HepG2 (cell line): ENCODE results near the gene BAHCC1. TPM values are rescaled to one million over a fixed set of nuclear protein-coding genes. Genes with fewer than 3 reads are reported as not detected.

Experiments used
- ATAC-seq: fragments of 200-7000 bp; cut with Tn5 transposase; 3 replicates; pipeline ENCODE4 v1.9.1; 2020; ENCODE audit warnings: mild to moderate bottlenecking, moderate library complexity
- BruUV-seq: library from RNA; stranded (reverse); fragments of 400-500 nt; replicated peaks from 2 replicates; lab custom pipeline; 2021; lab: Mats Ljungman, UMichigan
- CTCF ChIA-PET: fragments of 300-600 bp; formaldehyde crosslinking; extraction: SDS; loops from one replicate; lab custom pipeline; 2021; ENCODE audit warnings: low total read pairs, inconsistent platforms, low intra/inter-chr PET ratio; lab: Yijun Ruan, JAX
- POLR2A ChIA-PET: fragments of 350-600 bp; sonication (Branson Sonifier 250); formaldehyde crosslinking; loops from one replicate; lab custom pipeline; 2020; ENCODE audit warnings: antibody characterized with exemption, inconsistent platforms; lab: Yijun Ruan, JAX
- DNase-seq: peaks from one replicate; pipeline ENCODE4 v3.0.0-alpha.2; 2015; ENCODE audit warnings: low spot score
- FAIRE-seq: peaks from 3 replicates; lab custom pipeline; 2011; peaks lifted over from hg19 to GRCh38; lab: Jason Lieb, UNC
- H2AFZ ChIP-seq: one replicate; pipeline ENCODE4 v1.6.1; 2011; ENCODE audit warnings: low read length, inconsistent platforms
- H3K27ac ChIP-seq: fragments of 300-600 bp; 3 replicates; pipeline ENCODE4 v1.8.0; 2011; ENCODE audit warnings: mixed run types, mild to moderate bottlenecking, mixed read lengths, low read length, inconsistent platforms; ENCODE audit not compliant: insufficient read depth; ENCODE audit errors: extremely low read length
- H3K27me3 ChIP-seq, 2 experiments: fragments of 200-600 bp in 1 of 2; 2 replicates in 1 of 2; 3 replicates in 1 of 2; pipeline versions ENCODE4 v1.6.0 to v1.8.0; 2011; ENCODE audit warnings: low read length in 2 of 2, mild to moderate bottlenecking in 2 of 2, moderate library complexity in 2 of 2, inconsistent platforms in 1 of 2; ENCODE audit not compliant: insufficient read depth in 2 of 2, control insufficient read depth in 1 of 2
- H3K36me3 ChIP-seq, 2 experiments: fragments of 200-600 bp in 1 of 2; replicated peaks in 1 of 2; 2 replicates in 1 of 2; 3 replicates in 1 of 2; pipeline versions ENCODE4 v1.5.1 to v1.8.0; 2011; ENCODE audit warnings: low read length in 2 of 2, inconsistent platforms in 1 of 2; ENCODE audit not compliant: insufficient read depth in 2 of 2, control insufficient read depth in 1 of 2
- H3K4me1 ChIP-seq: 2 replicates; pipeline ENCODE4 v1.5.1; 2012; ENCODE audit warnings: low read length, inconsistent platforms; ENCODE audit not compliant: insufficient read depth
- H3K4me2 ChIP-seq: 2 replicates; pipeline ENCODE4 v1.6.0; 2011; ENCODE audit warnings: low read depth, low read length, inconsistent platforms
- H3K4me3 ChIP-seq, 3 experiments: fragments of 200-600 bp in 1 of 3; sonication (generic), shearing (Covaris generic) in 1 of 3; replicated peaks in 1 of 3; 2 replicates each; pipeline ENCODE4 v1.5.1; 2011 to 2016; ENCODE audit warnings: low read length in 3 of 3, inconsistent platforms in 2 of 3, low read depth in 2 of 3, mild to moderate bottlenecking in 2 of 3, control low read depth in 1 of 3, mixed read lengths in 1 of 3; ENCODE audit not compliant: insufficient read depth in 1 of 3
- H3K79me2 ChIP-seq: one replicate; pipeline ENCODE4 v1.6.1; 2011; ENCODE audit warnings: low read length, inconsistent platforms; ENCODE audit not compliant: insufficient read depth
- H3K9ac ChIP-seq: 2 replicates; pipeline ENCODE4 v1.6.0; 2011; ENCODE audit warnings: mild to moderate bottlenecking, low read depth, low read length, inconsistent platforms; ENCODE audit not compliant: insufficient read depth
- H3K9me3 ChIP-seq: 2 replicates; pipeline ENCODE4 v1.5.1; 2012; ENCODE audit warnings: mild to moderate bottlenecking, low read length
- H4K20me1 ChIP-seq: 2 replicates; pipeline ENCODE4 v1.6.0; 2011; ENCODE audit warnings: inconsistent platforms, mild to moderate bottlenecking, low read length, moderate library complexity; ENCODE audit not compliant: insufficient read depth
- AGO2 ChIP-seq: fragments of 200-400 bp; formaldehyde crosslinking; optimal IDR thresholded peaks from 2 replicates; pipeline ENCODE3; 2017; ENCODE audit warnings: mild to moderate bottlenecking, low read depth, low read length, moderate library complexity
- ZBTB33 ChIP-seq: sonication (generic); formaldehyde crosslinking; IDR thresholded peaks from 2 replicates; pipeline ENCODE4 v1.4.0; 2020; ENCODE audit warnings: missing genetic modification reagents
- WGBS: methylation state at CpG from one replicate; pipeline ENCODE4 v1.1.6; 2017; ENCODE audit warnings: low lambda C conversion rate; 5-methylcytosine and 5-hydroxymethylcytosine counted together
- in situ Hi-C: cut with HindIII; loops from 2 replicates; pipeline ENCODE4 v1.10.0; 2017; ENCODE audit warnings: low pct_unique_long_range_greater_than_20kb; ENCODE audit not compliant: extremely low pct_ligation_motif_present
- intact Hi-C: fragments of 100-400 bp; cut with micrococcal nuclease; formaldehyde crosslinking; loops from one replicate; pipeline ENCODE4 v1.10.0; 2022; ENCODE audit not compliant: unreplicated experiment
- polyA plus RNA-seq, 8 experiments: library from polyadenylated mRNA; depleted of rRNA in 3 of 8; stranded (reverse) in 7 of 8; unstranded in 1 of 8; fragments of >200 nt; fragmentation: Illumina TruSeq in 4 of 8; extraction: Trizol in 4 of 8; gene quantifications; 2 replicates each; pipeline versions ENCODE4 v1.2.1 to v1.2.3, GENCODE V29; 2011 to 2016; ENCODE audit warnings: low read depth in 4 of 8, missing spikeins in 1 of 8, mixed read lengths in 1 of 8; ENCODE audit not compliant: insufficient read depth in 1 of 8
- total RNA-seq, 5 experiments: library from RNA; depleted of rRNA; stranded (reverse); fragments of >200 nt; fragmentation: Illumina TruSeq; extraction: Trizol; gene quantifications; 2 replicates each; pipeline ENCODE4 v1.2.3, GENCODE V29; 2016; ENCODE audit warnings: low read depth in 1 of 5

The BAHCC1 gene
- total and polyA plus RNA-seq, 2 of the 13 experiments (the other 11 are each of a cell fraction or from before 2014, with no cell fraction given): 1.4 to 1.7 TPM

DNA sequence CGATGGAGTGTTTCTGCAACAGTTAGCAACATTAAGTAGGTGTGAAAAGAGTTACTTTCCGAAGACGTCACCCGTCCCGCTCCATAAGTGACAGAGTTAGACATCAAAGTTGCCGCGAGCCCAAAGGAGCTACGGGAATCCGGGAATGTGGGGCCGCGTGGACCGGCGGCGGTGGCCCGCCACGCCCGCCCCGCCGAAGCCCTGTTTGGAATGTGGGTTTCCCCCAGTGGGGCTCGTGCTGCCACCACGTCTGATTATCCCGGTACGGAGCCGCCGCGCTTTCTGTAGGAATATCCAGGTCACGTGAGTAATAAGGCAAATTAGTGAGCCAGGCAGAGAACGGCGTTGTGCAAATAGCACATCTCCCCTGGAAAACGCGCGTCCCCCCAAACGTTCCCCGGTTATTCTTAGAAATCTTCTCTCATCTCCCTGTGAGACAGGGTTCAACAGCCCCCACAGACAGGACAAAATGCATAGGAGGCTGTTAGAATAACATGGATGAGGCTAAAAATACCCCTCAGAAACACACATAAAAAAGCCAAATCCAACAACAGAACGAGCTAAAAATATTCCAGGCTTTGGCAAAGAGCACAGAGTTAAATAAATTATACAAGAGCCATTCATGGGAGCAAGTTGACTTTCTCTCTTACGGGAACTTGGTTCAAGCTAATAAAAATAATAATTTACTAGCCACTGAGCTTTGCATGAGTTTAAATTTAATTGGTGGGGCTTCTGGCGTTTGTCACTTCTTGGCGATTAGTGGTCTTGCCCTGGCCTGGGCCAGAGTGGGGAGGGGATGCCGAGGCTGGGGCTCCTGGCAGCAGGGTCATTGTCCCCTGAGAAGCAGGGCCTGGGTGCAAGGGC, 8.6 kb downstream of the BAHCC1 start:
- intact Hi-C loops: loop anchor here (5.0 kb wide), 1 partner anchor 78 kb away; no protein-coding TSS in a partner anchor
- ATAC-seq: no peak
- in situ Hi-C loops: no loop called here
- CTCF ChIA-PET: interaction anchor here (0.8 kb wide), 1 partner anchor 95 kb away, joined by 3 read pairs; no protein-coding TSS in a partner anchor
- no peak overlapping the region for H3K4me2 ChIP-seq
- H3K4me1 ChIP-seq: peaks cover 28% of the 10 kb centered on the region
- peaks cover 7% of the 10 kb centered on the region for H3K79me2 ChIP-seq
- H3K9ac ChIP-seq: no peak overlapping the region
- no peaks in the 10 kb centered on the region for H3K9me3 ChIP-seq
- H4K20me1 ChIP-seq: peaks cover 4% of the 10 kb centered on the region; the same call in 1 of the 2 replicates
- no peak overlapping the region for H2AFZ ChIP-seq
- H3K4me3 ChIP-seq: no peak overlapping the region
- POLR2A ChIA-PET: interaction anchor here (1.4 kb wide), 1 partner anchor 9 kb away, joined by 4 read pairs; the partner anchor contains the start of gene BAHCC1
- no peak for DNase-seq
- peak; percentile 56 for TF ChIP-seq AGO2
- TF ChIP-seq ZBTB33 (CRISPR knock-in tag): no peak
- H3K27me3 ChIP-seq: peaks cover 2 to 30% of the 10 kb centered on the region in 2 experiments; a peak in 4 of 5 replicates
- no peak overlapping the region for H3K27ac ChIP-seq
- no peak for FAIRE-seq
- TSS peak; percentile 34 for BruUV-seq
- 83% methylated on average over 39 of the region's 39 CpGs for WGBS
- H3K36me3 ChIP-seq: no peaks in the 10 kb centered on the region
